LHCN-M2 (cell line): ENCODE results near the gene PCGF3. TPM values are rescaled to one million over a fixed set of nuclear protein-coding genes. Genes with fewer than 3 reads are reported as not detected.

Experiments used
- DNase-seq: peaks from one replicate; pipeline ENCODE4 v3.0.0-alpha.2; 2012; ENCODE audit warnings: low read depth
- polyA plus RNA-seq: library from polyadenylated mRNA; unstranded; fragments of >200 nt; gene quantifications from one replicate; pipeline ENCODE4 v1.2.1, GENCODE V29; 2012; ENCODE audit warnings: missing spikeins
- total RNA-seq: library from RNA; depleted of rRNA; stranded (reverse); fragments of >200 nt; gene quantifications from 2 replicates; pipeline ENCODE4 v1.2.3, GENCODE V29; 2014; rRNA removed

Gene PCGF3, protein sequence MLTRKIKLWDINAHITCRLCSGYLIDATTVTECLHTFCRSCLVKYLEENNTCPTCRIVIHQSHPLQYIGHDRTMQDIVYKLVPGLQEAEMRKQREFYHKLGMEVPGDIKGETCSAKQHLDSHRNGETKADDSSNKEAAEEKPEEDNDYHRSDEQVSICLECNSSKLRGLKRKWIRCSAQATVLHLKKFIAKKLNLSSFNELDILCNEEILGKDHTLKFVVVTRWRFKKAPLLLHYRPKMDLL
- total RNA-seq: 66.3 and 69.6 TPM in 2 replicates
- polyA plus RNA-seq: 26.8 TPM

DNA sequence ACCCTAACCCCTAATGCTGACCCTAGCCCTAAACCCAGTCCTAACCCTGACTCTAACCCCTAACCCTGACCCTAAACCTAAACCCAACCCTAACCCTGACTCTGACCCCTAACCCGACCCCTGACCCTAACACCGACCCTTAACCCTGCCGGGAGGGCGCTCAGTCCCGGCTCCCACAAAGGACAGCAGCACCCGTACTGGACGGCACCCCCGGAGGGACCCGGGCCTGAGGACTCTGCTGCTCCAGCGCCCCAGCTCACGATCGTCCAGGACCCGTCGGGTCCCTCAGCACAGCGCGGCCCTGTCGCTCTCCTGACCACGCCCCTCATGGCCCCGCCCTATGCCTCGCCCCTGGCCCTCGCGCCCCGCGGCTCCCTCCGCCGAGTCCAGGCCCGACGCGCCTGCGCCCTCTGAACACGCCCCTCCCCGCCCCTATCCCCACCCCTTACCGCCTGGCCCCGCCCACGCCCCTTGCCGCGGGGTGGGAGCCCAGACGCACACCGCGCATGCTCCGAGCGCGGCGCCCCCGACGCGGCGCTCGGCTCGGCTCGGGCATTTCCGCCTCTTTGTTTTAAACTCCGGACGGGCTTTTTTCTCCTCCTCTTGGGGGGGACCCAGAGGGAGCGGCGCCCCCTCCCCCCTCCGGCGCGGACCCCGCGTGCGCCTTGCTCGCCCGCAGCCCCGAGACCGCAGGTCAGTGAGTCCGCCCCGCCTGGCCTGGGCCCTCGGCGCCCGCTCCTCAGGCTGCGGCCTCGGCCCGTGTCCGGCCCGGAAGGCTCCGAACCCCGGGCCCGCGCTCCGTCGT lies at the start of gene PCGF3:
Gene PCGF3 (plus strand): TSS at position 555 of the 805 bp plus-strand sequence. CDS start 27,849 bp downstream, outside the sequence.
- peak; percentile 90 for DNase-seq

GRCh38 chr4:656436-657337 lies 48.9 kb upstream of the PCGF3 start:
- no peak for DNase-seq

DNA sequence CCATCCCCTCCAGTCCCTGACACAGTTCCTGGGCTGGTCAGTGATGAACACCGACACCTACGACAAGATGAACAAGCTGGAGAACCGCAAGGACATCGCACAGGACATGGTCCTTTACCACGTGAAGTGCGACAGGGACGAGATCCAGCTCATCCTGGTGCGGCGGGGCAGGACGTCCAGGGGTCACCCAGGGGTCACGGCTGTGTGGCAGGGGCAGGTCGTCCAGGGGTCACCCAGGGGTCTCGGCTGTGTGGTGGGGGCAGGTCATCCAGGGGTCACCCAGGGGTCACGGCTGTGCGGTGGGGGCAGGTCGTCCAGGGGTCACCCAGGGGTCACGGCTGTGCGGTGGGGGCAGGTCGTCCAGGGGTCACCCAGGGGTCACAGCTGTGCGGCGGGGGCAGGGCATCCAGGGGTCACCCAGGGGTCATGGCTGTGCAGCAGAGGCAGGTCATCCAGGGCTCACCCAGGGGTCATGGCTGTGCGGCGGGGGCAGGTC lies 48.2 kb upstream of the PCGF3 start:
- DNase-seq: no peak

DNA sequence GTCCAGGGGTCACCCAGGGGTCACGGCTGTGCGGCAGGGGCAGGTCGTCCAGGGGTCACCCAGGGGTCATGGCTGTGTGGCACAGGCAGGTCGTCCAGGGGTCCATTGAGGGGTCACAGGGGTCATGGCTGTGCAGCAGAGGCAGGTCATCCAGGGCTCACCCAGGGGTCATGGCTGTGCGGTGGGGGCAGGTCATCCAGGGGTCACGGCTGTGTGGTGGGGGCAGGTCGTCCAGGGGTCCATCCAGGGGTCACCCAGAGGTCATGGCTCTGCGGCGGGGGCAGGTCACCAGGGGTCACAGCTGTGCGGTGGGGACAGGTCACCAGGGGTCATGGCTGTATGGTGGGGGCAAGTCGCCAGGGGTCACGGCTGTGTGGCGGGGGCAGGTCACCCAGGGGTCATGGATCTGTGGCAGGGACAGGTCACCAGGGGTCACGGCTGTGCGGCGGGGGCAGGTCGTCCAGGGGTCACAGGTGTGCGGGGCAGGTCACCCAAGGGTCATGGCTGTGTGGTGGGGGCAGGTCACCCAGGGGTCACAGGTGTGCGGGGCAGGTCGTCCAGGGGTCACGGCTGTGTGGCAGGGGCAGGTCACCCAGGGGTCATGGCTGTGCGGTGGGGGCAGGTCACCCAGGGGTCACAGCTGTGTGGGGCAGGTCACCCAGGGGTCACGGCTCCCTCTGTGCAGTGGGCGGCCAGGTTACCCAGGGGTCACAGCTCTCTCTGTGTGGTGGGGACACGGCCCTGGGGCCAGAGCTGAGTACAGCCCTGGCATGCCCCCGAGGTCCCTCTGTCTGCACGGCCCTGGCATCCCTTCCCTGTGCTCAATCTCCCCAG lies 47.6 kb upstream of the PCGF3 start:
- no peak for DNase-seq

DNA sequence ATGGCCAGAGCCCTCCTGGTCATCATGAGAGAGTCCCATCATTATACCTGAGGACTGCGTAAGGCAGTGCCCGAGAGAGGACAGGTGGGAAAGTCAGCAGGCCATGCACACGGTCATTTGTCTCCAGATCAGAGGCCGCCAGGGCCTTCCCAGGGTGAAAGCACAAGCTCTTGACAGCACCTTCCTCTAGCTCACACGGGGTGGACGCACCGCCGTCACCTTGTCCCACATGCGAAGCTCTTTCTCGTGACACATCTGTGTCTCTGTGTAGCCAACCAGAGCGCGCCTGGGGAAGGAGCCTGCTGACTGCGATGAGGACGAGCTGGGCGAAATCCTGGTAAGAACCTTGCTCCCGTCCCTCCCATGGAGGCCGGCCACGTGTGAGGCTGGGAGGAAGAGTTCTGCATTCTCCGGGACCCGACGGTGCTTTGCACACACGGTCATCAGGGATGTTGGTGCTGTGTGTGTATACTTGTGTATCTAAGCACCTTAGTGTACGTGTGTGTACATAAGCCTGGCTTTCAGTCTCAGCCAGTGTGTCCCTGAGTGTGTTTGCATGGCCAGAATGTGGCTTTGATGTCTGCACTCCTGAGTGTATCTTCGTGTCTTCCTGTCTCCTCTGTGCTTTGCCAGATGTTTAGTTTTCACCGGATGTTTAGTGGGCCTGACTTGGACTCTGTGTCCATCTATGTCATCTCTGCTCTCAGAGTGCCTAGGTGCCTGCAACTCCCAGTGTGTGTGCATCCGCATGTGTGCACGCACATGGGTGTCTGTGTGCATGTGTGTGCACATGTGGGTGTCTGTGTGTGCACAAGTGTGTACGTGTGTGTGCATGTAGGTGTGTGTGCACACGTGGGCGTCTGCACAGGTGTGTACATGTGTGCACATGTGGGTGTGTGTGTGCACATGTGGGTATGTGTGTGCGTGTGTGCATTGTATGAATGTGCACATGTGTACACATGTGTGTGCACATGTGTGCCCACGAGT lies 46.7 kb upstream of the PCGF3 start:
- no peak for DNase-seq

GRCh38 chr4:659851-660250 lies 45.8 kb upstream of the PCGF3 start:
- no peak for DNase-seq

DNA sequence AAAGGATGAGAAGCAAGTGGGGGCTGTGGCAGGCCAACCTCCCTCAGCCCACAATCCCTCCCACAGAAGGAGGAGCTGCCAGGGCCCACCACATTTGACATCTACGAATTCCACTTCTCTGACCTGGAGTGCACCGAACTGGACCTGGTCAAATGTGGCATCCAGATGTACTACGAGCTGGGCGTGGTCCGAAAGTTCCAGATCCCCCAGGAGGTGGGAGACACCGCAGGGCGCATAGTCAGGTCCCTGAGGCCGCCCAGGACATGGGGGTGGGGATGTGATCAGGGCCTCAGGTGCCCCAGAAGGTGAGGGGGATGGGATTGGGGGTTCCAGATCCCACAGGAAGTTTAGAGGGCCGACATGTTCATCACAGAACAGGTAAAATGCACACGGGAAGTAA lies 45.2 kb upstream of the PCGF3 start:
- DNase-seq: no peak

DNA sequence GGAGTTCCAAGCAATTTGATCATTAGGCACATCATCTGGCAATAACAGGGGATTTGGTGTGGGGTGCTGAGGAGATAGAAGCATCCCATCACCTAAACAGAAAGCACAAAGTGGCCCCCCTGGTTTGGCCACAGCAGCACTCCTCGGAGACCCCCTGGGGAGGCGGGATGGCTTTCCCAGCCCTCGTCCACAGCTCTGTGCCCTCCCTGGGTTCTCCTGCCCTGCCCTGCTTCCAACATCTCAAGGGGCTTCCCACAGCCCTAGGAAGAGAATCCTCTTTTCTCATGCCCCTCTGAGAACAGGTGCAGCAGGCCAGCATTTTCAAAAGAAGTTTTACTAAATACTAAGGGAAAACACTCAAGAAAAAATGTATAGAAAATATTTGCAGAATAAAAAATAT lies 44.4 kb upstream of the PCGF3 start:
- no peak for DNase-seq

DNA sequence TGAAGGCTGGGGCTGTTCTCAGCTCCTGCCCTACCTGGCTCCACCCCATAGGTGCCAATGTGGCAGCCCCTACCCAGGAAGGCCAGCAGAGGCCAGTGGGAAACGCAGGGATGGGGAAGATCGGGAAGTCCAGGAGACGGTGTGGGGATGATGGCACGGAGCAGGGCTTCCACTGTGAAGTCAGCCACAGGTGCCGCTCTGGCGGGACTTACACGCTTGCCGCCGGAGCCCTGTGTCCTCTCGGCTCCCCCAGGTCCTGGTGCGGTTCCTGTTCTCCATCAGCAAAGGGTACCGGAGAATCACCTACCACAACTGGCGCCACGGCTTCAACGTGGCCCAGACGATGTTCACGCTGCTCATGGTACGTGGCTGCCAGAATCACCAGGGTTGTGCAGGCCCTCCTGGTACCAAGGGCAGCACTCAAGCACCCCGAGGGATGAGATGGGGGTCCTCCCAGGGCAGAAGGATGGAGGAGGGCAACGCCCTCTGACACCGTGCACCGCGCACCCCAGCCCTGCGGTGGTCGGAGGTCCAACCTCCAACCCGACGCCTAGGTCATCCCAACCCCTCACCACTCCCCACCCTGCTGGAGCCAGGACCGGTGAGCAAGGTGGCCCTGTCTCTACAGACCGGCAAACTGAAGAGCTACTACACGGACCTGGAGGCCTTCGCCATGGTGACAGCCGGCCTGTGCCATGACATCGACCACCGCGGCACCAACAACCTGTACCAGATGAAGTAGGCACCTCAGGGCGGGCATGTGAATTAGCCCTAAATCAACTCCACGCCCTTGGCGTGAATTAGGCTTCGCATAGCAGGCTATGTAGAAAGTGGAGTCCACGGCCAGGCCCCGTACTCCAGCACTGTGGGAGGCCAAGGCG lies 43.5 kb upstream of the PCGF3 start:
- DNase-seq: no peak

DNA sequence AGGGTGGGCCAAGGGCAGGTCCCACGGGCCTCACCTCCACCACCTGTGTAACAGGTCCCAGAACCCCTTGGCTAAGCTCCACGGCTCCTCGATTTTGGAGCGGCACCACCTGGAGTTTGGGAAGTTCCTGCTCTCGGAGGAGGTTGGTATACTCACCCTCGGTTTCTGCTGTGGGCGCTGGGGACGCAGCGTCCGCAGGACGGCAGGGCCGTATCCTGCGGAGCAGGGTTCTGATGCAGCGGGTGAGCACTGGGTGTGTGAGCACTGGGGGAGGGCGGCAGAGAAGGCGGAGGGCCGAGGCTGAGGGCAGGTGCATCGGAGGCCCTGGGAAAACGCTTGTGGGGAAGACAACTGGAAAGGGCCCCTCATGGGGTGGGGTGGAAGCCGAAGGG lies 42.6 kb upstream of the PCGF3 start:
- DNase-seq: no peak

- no peak for DNase-seq
Measured at GRCh38 chr4:663438-664428, 41.9 kb upstream of the PCGF3 start.

- no peak for DNase-seq
Measured at GRCh38 chr4:664713-665231, 40.9 kb upstream of the PCGF3 start.

GRCh38 chr4:665381-665750 lies 40.3 kb upstream of the PCGF3 start:
- DNase-seq: no peak

DNA sequence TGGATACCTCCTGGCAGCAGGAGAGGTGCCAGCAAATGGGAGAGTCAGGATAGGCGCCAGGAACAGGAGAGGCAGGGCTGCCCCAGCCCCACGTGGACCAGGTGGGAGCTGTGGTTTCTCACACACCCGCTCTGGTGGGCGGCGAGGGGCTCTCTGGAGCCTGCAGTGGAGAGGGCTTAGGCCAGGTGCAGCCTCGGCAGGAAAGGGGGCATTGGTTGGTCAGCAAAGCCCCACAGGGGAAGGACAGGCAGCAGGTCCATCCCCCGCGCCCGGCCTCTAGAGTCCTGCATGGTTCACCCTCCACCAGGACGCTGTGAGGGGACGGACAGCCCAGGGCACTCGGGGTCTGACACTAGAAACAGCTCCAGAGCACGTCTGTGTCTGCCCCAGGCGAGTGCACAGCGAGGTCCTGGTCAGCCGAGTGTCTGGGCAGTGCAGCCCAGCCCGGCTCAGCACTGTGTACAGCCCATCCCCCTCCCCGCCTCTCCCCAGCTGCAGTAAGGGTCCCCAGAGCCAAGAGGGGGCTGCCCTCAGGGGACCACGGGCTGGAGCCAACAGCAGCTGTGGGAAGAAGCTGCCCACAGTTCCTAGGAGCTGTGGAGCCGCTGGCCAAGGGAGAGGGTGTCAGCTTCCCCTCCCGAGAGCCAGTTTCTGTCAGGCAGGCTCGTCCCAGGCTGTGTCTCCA lies 39.7 kb upstream of the PCGF3 start:
- no peak for DNase-seq

- DNase-seq: no peak
Measured at GRCh38 chr4:666436-666810, 39.2 kb upstream of the PCGF3 start.

DNA sequence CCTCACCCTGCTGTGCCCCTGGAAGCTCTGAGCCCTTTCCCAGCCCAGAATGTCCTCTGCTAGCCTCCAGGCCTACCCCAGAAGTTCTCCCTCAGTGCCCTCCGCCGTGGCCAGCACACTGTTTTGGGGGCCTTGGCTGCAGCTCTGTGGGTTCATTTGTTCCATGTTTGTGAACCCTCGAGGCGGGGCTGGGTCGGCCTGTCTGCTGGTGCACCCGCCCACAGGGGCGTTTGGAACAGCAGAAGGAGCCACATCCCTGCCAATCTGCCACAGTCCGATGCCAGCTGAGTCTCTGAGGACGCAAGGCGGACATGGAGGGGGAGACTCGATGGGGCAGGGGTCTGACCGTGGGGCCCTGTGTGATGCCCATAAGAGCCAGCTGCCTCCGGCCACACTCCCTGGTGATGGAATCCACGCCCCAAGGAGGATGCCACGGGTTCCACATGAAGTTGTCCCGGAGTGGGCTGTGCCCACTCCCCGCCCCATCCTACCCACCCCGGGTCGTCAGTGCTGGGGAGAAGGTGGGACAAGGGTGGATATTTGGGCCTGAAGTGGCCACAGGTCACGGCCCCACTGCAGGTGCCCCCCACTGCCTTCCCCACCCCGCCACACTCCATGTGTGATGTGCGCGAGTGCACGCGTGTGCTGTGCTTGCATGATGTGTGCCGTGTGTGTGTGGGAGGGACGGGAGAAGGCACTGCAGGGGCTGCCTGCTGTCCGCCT lies 38.6 kb upstream of the PCGF3 start:
- DNase-seq: no peak
